Activated naive CD8-positive, alpha-beta T cell treated with anti-CD3 and anti-CD28 coated beads, Interleukin-2, amount 10 ng/mL, durations not matched to agents 7 days and 5 days (primary cell): ENCODE data around the gene ITGB2. TPM values are rescaled to one million over a fixed set of nuclear protein-coding genes. Genes with fewer than 3 reads are reported as not detected.
A peak's percentile ranks its signal among the peaks of the same experiment; 100 is the strongest.

ENCODE experiments used
- ATAC-seq: fragments of 150-1000 bp; cut with Tn5 transposase; one replicate; pipeline ENCODE4 v1.10.0; 2021; ENCODE audit warnings: low read depth, moderate library complexity
- POLR2A ChIA-PET: fragments of 350-600 bp; sonication (Branson Sonifier 250); formaldehyde crosslinking; loops from one replicate; lab custom pipeline; 2021; ENCODE audit warnings: antibody characterized with exemption; lab: Charles Lee
- DNase-seq: peaks from one replicate; pipeline ENCODE4 v3.0.0; 2021
- H3K27ac Mint-ChIP-seq: one replicate; pipeline ENCODE4 v1.8.0; 2022; ENCODE audit warnings: mild to moderate bottlenecking, mixed read lengths
- H3K27me3 Mint-ChIP-seq: one replicate; pipeline ENCODE4 v1.8.0; 2022; ENCODE audit warnings: mild to moderate bottlenecking, moderate library complexity, mixed read lengths
- H3K36me3 Mint-ChIP-seq: one replicate; pipeline ENCODE4 v1.8.0; 2021; ENCODE audit warnings: mild to moderate bottlenecking, mixed read lengths
- H3K4me1 Mint-ChIP-seq: one replicate; pipeline ENCODE4 v1.8.0; 2021; ENCODE audit warnings: mixed read lengths
- H3K4me3 Mint-ChIP-seq: one replicate; pipeline ENCODE4 v1.8.0; 2022; ENCODE audit warnings: mild to moderate bottlenecking, moderate library complexity, mixed read lengths
- H3K9me3 Mint-ChIP-seq: one replicate; pipeline ENCODE4 v1.8.0; 2021; ENCODE audit warnings: mixed read lengths
- total RNA-seq, 2 experiments: library from RNA; stranded (reverse); gene quantifications; one replicate each; pipeline ENCODE4 v1.2.3, GENCODE V29; 2021

ITGB2 gene
- total RNA-seq, 2 experiments from 2014 or later = 416 to 452 TPM

DNA sequence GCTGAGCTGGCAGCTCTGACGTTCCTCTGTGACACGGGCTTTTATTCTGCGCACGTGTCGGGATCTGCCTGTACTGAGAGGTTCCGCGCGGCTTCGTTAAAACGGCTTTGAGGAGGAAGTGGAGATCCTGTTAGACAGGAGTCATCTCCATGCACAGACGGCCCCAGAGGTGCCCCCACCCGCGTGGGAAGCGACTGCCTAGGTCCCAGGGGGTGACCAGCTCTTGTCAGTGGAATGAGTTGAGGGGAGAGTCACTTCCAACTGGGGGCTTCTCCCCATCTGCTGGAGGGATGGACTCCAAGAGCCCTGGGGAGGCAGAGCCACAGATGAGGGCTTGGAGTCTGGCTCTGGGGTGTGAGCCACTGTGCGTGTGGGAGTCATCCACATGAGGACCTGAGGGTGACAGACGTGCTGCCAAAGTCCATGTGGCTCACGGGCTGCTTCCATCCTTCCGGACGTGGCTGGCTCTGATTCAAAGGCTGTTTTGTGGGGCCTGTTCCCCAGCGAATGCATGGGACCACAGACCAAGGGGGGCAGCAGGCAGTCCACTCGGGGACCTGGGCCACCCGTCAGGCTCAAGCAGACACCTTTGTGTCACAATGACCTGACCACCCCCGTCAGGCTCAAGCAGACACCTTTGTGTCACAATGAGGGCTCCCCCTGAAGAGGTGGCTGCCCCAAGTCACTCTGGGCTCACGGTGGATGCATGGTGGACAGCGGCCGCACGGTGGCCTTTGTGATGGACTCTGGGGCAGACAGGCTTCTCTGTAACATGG is 74.0 kb downstream of the ITGB2 start:
- H3K4me3 Mint-ChIP-seq = peak overlapping the region; percentile 59
- peaks cover 6% of the 10 kb centered on the region for H3K4me1 Mint-ChIP-seq
- DNase-seq (no peak), ATAC-seq (peak; percentile 57)
- POLR2A ChIA-PET = interaction anchor here (0.6 kb wide), 1 partner anchor 1579 kb away, joined by 6 read pairs; no protein-coding TSS in a partner anchor
- no peaks in the 10 kb centered on the region for H3K9me3 Mint-ChIP-seq
- H3K36me3 Mint-ChIP-seq = peaks cover 7% of the 10 kb centered on the region
- no peak overlapping the region for H3K27ac Mint-ChIP-seq
- peaks cover 2% of the 10 kb centered on the region for H3K27me3 Mint-ChIP-seq

DNA sequence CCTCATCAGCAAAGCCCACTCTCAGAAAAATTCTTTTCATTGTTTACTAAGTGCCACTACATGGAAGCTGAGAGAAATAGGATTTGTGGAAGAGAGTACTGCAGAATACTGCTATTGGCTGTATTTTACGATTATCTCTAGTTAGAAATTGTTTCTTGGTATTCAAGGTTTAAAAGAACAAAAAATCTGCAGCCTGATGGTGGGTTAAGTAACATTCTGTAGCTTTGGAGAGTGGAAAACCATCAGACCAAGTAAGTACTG is 74.5 kb downstream of the ITGB2 start:
- DNase-seq = no peak
- POLR2A ChIA-PET = no interaction called here
- peak overlapping the region; percentile 59 for H3K4me3 Mint-ChIP-seq
- no peak overlapping the region for H3K27ac Mint-ChIP-seq
- peaks cover 5% of the 10 kb centered on the region for H3K4me1 Mint-ChIP-seq
- H3K9me3 Mint-ChIP-seq = no peaks in the 10 kb centered on the region
- peaks cover 6% of the 10 kb centered on the region for H3K36me3 Mint-ChIP-seq
- peaks cover 2% of the 10 kb centered on the region for H3K27me3 Mint-ChIP-seq
- no peak for ATAC-seq

DNA sequence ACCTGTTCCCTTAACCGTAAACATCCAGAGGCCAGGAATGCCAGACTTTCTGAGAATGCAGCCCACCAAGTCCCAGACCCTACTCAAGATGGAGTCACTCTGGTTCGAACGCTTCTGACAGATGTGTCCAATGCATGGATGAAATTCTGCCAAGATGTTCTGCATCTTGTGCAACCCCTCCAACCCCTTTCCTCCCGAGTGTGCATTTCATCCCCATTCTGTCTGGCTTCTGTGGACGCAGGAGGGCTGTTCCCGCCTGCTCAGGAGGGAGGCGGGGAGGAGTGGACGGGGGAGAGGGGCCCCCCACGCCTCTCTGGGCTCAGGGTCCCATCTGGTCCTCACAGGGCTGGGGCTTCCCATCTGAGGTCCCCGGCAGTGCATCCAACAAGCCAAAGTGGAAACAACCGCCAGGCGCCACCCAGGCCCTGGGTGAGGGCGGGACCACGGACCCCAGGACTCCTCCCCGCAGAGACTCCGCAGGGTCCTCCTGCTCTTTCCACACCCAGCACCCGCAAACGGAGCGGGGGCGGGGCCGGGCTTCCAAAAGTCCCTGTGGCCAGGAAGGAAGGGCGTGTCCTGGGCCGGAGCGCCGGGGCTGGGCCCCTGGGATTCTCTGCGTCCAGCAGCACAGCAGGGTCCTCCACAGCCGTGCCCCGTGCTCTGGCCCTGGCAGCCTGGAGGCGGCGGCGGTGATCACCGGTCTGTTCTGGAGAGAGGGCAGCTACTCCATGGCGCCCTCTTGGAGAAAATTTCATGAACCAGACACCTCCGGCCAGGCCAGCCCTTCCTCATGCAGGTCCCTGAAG is 75.1 kb downstream of the ITGB2 start:
- DNase-seq (peak; percentile 71), ATAC-seq (peak; percentile 79)
- Mint-ChIP-seq H3K4me1 (peaks cover 5% of the 10 kb centered on the region), H3K27ac (no peak overlapping the region), H3K36me3 (peaks cover 4% of the 10 kb centered on the region), H3K4me3 (peak overlapping the region; percentile 59), H3K27me3 (peaks cover 2% of the 10 kb centered on the region), H3K9me3 (no peaks in the 10 kb centered on the region)
- POLR2A ChIA-PET = no interaction called here

DNA sequence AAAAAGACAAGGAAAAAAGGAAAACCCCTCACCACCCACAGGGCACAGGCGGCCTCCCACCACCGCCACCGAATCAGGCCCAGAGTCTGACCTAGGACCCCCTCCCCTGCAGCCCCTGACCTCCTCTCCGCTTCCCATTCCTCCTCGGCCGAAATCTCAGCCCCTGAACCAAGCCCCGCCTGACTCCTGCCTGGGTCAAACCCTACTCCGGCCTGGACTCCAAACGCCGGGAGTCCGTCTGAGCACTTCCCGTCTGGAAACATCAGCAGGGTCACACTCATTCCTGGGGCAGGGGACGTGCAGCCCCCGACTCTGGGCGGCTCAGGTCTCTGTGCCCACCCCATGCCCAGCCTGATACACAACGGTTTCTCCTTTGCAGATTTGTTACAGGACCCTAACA is 76.4 kb downstream of the ITGB2 start:
- H3K27me3 Mint-ChIP-seq = peaks cover 2% of the 10 kb centered on the region
- H3K9me3 Mint-ChIP-seq = no peaks in the 10 kb centered on the region
- peaks cover 5% of the 10 kb centered on the region for H3K4me1 Mint-ChIP-seq
- no peak for ATAC-seq
- DNase-seq = no peak
- no peak overlapping the region for H3K4me3 Mint-ChIP-seq
- POLR2A ChIA-PET = no interaction called here
- H3K36me3 Mint-ChIP-seq = peaks cover 4% of the 10 kb centered on the region
- no peak overlapping the region for H3K27ac Mint-ChIP-seq

DNA sequence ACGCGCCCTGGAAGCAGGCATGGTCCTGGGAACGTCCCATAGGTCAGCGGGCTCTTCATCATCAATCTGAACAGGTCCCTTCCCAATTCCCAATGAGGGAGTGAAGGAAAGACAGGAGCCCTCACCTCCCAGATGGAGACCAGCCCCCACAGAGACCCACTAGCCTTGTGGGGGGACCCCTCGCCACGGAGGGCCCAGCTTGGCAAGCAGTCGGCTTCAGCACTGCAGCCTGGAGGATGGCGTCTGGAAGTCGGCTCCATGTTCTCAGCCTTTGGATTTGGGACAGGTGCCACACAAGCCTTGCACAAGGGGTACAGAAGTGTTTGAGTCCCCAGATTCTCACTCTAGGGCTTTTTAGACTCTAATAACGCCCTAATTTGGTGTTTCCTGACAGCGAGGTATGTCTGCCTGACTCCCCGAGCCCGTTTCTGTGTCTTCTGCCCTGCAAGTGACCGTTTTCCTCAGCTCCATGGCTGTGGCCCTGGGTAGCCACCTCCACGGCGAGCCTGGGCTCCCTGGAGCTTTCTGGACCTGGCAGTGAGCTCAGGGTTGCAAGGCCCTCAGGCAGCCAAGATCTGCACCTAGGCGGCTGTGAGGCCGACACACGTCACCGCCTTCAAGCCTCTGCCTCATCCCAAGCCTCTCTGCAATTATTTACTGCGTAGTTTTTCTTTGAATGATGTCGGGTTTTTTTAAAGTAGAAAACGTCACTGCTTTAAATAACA is 77.8 kb downstream of the ITGB2 start:
- Mint-ChIP-seq H3K27me3 (peaks cover 2% of the 10 kb centered on the region), H3K36me3 (no peaks in the 10 kb centered on the region), H3K9me3 (no peaks in the 10 kb centered on the region), H3K4me1 (peaks cover 5% of the 10 kb centered on the region), H3K27ac (no peak overlapping the region), H3K4me3 (no peak overlapping the region)
- no peak for ATAC-seq
- no peak for DNase-seq
- POLR2A ChIA-PET = no interaction called here

DNA sequence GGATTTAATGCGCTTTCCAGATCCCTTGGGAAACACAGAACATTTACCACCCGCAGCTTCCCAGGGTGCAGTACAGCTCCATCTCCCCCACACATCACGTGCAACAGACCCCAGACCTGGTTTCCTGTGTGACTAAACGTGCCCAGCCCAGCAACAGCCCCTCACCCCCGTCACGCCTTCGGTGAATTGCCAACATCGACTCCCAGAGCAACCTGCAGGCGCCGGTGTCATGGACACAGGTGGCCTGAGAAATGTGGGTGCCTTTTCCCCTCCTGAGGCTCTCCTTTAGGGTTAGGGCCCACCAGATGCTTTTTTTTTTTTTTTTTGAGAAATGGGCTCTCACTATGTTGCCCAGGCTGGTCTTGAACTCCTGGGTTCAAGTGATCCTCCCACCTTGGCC is 78.6 kb downstream of the ITGB2 start:
- peaks cover 5% of the 10 kb centered on the region for H3K4me1 Mint-ChIP-seq
- DNase-seq (no peak), ATAC-seq (no peak)
- H3K36me3 Mint-ChIP-seq = no peaks in the 10 kb centered on the region
- no peaks in the 10 kb centered on the region for H3K9me3 Mint-ChIP-seq
- H3K27ac Mint-ChIP-seq = no peak overlapping the region
- peaks cover 2% of the 10 kb centered on the region for H3K27me3 Mint-ChIP-seq
- POLR2A ChIA-PET = no interaction called here
- no peak overlapping the region for H3K4me3 Mint-ChIP-seq

DNA sequence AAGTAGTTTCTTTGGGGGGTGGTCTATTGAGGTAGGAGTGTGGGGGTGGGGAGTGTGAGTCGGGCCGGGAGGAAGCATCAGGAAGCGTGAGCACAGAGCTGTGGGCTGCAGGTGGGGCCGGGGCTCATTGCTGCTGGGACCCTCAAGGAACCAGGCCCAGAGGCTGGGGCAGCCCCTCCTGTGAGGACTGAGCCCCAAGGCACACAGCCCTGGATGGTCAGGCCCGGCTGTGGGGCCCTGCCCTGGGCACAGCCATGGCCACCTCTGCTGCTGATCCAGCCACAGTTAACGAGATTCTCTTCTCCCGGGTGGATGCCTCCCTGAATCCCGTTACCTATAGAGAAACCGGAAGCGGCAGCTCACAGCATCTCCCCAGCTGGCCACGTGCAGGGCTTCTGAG is 79.9 kb downstream of the ITGB2 start:
- DNase-seq (no peak), ATAC-seq (no peak)
- no peaks in the 10 kb centered on the region for H3K9me3 Mint-ChIP-seq
- POLR2A ChIA-PET = no interaction called here
- H3K4me3 Mint-ChIP-seq = no peak overlapping the region
- H3K27ac Mint-ChIP-seq = no peak overlapping the region
- peaks cover 2% of the 10 kb centered on the region for H3K27me3 Mint-ChIP-seq
- H3K36me3 Mint-ChIP-seq = no peaks in the 10 kb centered on the region
- no peaks in the 10 kb centered on the region for H3K4me1 Mint-ChIP-seq

DNA sequence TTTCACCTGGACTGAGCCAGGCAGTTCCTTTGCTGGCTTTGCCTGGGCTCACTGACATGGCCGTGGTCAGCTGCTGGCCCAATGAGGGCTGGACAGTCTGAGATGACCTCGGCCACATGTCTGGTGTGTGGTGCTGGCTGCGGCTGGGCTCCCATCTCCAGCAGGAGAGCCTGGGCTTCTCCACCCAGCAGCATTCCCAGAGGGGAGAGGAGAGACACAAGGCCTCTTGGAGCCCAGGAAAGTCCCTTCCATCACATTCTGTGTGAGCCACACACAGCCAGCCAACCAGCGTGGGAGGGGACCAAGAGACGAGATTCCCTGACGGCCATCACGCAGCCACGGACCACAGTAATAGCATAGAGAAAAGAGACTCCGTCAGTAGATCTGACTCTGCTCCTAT is 81.7 kb downstream of the ITGB2 start:
- ATAC-seq (no peak), DNase-seq (no peak)
- H3K9me3 Mint-ChIP-seq = no peaks in the 10 kb centered on the region
- H3K4me1 Mint-ChIP-seq = no peaks in the 10 kb centered on the region
- POLR2A ChIA-PET = no interaction called here
- H3K27me3 Mint-ChIP-seq = no peaks in the 10 kb centered on the region
- H3K4me3 Mint-ChIP-seq = no peak overlapping the region
- no peak overlapping the region for H3K27ac Mint-ChIP-seq
- no peaks in the 10 kb centered on the region for H3K36me3 Mint-ChIP-seq

DNA sequence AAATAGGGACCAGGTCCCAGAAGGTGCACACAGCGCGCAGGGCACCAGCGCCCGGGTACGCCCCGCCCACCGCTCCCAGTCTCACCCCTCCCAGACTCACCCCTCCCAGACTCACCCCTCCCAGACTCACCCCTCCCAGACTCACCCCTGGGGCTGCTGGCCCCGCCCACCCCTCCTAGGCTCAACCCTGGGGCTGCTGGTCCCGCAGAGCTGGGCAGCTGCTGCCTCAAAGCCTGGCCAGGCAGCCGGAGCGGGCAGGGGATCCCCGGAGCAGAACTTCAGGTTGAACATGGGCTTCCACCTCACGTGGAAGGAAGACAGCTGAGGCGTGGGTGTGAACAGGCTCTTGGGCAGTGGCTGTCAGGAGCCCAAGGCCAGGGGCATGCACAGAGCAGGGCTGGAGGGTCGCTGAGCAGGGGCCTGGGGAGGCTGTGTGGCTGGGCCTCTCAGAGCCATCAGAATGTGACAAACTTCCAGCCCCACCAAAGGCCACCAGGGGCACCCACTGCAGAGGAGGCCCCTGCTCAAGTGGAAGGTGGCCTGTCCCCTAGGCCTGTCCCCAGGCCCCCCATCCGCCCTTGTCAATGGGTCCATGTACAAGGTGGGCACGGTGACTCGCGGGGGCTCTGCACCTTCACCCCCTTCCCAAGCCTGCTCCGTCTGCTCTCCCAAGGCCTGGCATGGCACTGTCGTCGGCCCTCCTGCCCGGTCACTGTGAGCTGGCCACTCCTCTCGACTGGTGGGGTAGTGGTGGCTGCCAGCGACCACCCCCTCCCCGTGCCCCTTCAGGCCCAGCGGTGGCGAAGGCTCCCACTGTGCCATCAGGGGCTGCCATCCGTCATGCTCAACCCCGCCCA is 82.4 kb downstream of the ITGB2 start:
- Mint-ChIP-seq H3K4me1 (no peaks in the 10 kb centered on the region), H3K9me3 (no peaks in the 10 kb centered on the region), H3K36me3 (no peaks in the 10 kb centered on the region), H3K27ac (no peak overlapping the region), H3K4me3 (no peak overlapping the region), H3K27me3 (no peaks in the 10 kb centered on the region)
- POLR2A ChIA-PET = no interaction called here
- ATAC-seq = no peak
- DNase-seq = no peak

DNA sequence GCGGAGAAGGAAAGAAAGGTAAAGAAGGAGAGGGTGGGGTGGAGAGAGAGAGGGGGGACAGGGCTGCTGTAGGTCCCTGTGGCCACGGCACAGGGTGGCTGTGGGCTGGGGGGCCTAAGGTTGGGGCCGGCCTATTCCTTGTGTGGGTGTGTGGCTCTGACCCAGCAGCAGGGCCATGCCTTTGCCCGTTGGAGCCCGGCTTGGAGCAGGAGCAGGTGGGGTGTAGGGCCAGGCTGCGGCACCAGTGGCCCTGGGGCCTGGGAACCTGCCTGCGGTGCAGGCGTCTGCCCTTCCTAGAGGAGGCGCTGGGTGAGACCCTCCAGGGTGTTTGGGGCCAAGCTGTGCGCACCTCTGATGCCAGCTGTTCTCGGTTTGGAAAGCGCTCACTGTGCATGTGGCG is 83.2 kb downstream of the ITGB2 start:
- Mint-ChIP-seq H3K9me3 (no peaks in the 10 kb centered on the region), H3K27me3 (no peaks in the 10 kb centered on the region), H3K27ac (no peak overlapping the region), H3K4me1 (no peaks in the 10 kb centered on the region), H3K36me3 (no peaks in the 10 kb centered on the region), H3K4me3 (no peak overlapping the region)
- ATAC-seq = no peak
- no peak for DNase-seq
- POLR2A ChIA-PET = no interaction called here

DNA sequence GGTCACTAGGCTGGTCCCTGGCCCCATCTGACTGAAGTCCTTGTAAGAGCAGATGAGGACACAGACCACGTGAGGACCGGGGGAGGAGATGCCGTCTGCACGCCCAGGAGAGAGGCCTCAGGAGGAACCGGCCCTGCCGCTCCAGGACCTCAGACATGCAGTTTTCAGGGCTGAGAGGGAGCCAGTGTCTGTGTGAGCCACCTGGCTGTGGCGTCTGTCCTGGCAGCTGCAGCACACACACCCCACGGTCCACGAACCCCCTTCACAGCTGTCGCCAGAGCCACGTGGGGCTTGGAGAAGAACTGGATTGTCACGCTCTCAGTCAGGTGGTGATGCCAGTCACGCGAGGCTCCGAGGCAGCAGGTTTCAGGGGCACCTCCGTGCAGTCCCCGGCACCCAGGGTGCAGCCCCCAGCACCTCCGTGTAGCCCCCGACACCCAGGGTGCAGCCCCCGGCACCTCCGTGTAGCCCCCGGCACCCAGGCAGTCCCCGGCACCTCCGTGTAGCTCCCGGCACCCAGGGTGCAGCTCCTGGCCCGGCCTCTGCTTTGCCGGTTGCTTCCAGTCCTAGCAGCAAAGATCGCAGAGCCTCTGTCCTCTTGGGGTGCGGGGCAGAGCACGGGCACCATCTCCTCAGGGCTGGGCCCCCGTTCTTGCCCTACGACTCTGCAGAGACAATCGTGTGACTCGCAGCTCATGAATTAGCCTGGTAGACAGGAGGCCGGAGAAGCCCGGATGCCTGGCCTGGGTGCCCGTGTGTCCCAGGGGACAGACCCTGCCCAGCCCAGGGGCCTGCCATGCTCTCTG is 83.8 kb downstream of the ITGB2 start:
- H3K27ac Mint-ChIP-seq = no peak overlapping the region
- DNase-seq (no peak), ATAC-seq (no peak)
- no peaks in the 10 kb centered on the region for H3K9me3 Mint-ChIP-seq
- H3K4me1 Mint-ChIP-seq = no peaks in the 10 kb centered on the region
- no peak overlapping the region for H3K4me3 Mint-ChIP-seq
- H3K27me3 Mint-ChIP-seq = no peaks in the 10 kb centered on the region
- POLR2A ChIA-PET = no interaction called here
- H3K36me3 Mint-ChIP-seq = no peaks in the 10 kb centered on the region

DNA sequence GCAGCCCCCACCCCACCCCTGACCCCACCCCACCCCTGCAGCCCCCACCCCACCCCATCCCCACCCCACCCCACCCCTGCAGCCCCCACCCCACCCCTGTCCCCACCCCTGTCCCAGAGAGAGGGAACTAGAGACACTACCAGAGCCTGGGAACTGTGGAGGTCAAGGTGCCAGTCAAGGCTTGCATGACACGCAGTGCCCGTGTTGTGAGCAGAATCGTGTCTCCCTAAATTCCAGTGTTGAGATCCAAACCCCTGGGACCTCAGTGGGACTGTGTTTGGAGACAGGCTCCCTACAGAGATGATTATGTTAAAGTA is 84.4 kb downstream of the ITGB2 start:
- Mint-ChIP-seq H3K4me1 (peaks cover 2% of the 10 kb centered on the region), H3K27ac (no peak overlapping the region), H3K27me3 (no peaks in the 10 kb centered on the region), H3K9me3 (no peaks in the 10 kb centered on the region), H3K4me3 (no peak overlapping the region), H3K36me3 (no peaks in the 10 kb centered on the region)
- DNase-seq (no peak), ATAC-seq (no peak)
- POLR2A ChIA-PET = no interaction called here
